GM21390 (cell line): ENCODE data around the gene ING1.
A peak's percentile ranks its signal among the peaks of the same experiment; 100 is the strongest.
"Not testable (repeated sequence)": the region's sequence is repeated elsewhere in the genome, so short reads cannot be mapped to it uniquely, and the experiment has no call there.

Experiments used
- ATAC-seq: cut with Tn5 transposase; IDR thresholded peaks from one replicate; pipeline ENCODE4 v1.9.1; 2021; ENCODE audit not compliant: unreplicated experiment

ING1 gene

GRCh38 chr13:110690516-110690915 lies 23.0 kb upstream of the ING1 start:
- no peak for ATAC-seq

GRCh38 chr13:110695774-110696173 lies 17.7 kb upstream of the ING1 start:
- not testable (repeated sequence) for ATAC-seq

GRCh38 chr13:110696776-110697175 lies 16.7 kb upstream of the ING1 start:
- no peak for ATAC-seq

GRCh38 chr13:110697842-110698241 lies 15.7 kb upstream of the ING1 start:
- no peak for ATAC-seq

- peak; percentile 87 for ATAC-seq
These were observed 14.8 kb upstream of the ING1 start for GRCh38 chr13:110698689-110699088.

GRCh38 chr13:110699148-110700145 lies 14.1 kb upstream of the ING1 start:
- no peak for ATAC-seq

- no peak for ATAC-seq
These were observed 13.3 kb upstream of the ING1 start for GRCh38 chr13:110700186-110700585.

GRCh38 chr13:110700641-110701040 lies 12.9 kb upstream of the ING1 start:
- ATAC-seq, result no peak

GRCh38 chr13:110701061-110701460 lies 12.4 kb upstream of the ING1 start:
- not testable (repeated sequence) for ATAC-seq

- no peak for ATAC-seq
These were observed 11.4 kb upstream of the ING1 start for GRCh38 chr13:110702089-110702488.

- no peak for ATAC-seq
These were observed 10.6 kb upstream of the ING1 start for GRCh38 chr13:110702591-110703526.

- no peak for ATAC-seq
These were observed 8.1 kb upstream of the ING1 start for GRCh38 chr13:110705356-110705825.

- peak; percentile 96 for ATAC-seq
These were observed 7.5 kb upstream of the ING1 start, which contains the start of gene CARS2 for GRCh38 chr13:110705826-110706569. Gene CARS2, minus strand, starts transcription at chr13:110706116. Its CDS starts 23 bp downstream, at chr13:110706093.

- ATAC-seq, result no peak
These were observed 6.7 kb upstream of the ING1 start for GRCh38 chr13:110706570-110707372.

- ATAC-seq, result peak; percentile 30
These were observed 1.2 kb upstream of the ING1 start for GRCh38 chr13:110712081-110712848.

GRCh38 chr13:110712849-110713641 lies 455 bp upstream of the ING1 start:
- peak; percentile 46 for ATAC-seq

- ATAC-seq, result no peak
These were observed 689 bp downstream of the ING1 start for GRCh38 chr13:110713981-110714796.
